Activated CD8-positive, alpha-beta memory T cell treated with anti-CD3 and anti-CD28 coated beads, Interleukin-2, amount 50 U/mL, for 1 hour (primary cell): ENCODE data around the gene TLE3.
"Not testable (repeated sequence)": the region's sequence is repeated elsewhere in the genome, so short reads cannot be mapped to it uniquely, and the experiment has no call there.

ENCODE experiments used
- DNase-seq: peaks from one replicate; pipeline ENCODE4 v3.0.0-alpha.2; 2020; ENCODE audit errors: extremely low read depth

TLE3 gene

DNA sequence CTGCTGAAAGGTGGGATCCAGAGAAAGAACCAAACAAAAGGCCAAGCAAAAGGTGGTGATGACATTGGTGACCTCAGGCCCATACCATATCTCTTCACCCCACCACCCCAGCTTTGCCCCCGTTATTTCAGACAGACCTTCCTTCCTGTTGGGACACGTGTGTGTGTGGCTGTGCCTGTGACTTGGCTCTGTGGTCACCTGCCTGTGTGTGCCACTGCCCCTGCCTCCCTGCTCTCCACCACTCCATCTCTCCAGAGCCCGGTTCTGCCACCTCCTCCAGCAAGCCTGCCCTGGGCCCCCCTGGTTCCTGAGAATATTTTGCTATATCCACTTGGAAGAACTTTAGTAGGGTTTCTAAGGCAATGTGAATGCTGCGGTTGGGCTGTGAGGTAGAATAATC lies 28.6 kb upstream of the TLE3 start:
- no peak for DNase-seq

- DNase-seq, result no peak
Measured at GRCh38 chr15:70125605-70126004, 27.9 kb upstream of the TLE3 start.

DNA sequence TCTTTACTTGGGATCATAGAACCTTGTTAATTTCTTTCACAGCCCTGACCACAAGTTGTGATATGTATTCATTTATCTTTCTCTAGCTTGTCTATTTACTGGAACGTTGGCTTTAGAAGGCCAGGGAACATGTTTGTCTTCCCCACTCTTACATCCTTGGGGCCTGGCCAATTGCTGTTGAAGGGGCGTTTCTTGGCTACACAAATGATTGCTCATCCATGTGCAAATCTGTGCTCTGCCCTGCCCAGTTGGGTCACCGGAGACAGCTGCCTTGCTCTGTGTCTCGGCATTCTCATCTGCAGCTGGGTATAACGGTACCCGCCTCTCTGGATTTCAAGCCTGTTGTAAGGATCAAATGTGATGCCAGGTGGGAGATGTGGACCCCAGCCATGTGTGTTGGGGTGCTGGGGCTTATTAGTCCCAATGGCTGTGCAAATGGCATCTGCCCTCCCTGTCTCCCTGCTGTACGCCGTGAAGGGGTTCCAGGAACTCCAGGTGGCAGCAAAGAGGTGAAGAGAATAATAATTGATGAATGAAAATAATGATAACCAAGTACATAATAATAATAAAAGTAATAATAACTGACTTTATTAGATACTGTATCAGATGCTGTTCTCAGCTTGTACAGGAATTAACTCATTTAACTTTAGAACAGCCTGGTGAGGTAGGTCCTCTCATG lies 24.0 kb upstream of the TLE3 start:
- DNase-seq, result no peak

DNA sequence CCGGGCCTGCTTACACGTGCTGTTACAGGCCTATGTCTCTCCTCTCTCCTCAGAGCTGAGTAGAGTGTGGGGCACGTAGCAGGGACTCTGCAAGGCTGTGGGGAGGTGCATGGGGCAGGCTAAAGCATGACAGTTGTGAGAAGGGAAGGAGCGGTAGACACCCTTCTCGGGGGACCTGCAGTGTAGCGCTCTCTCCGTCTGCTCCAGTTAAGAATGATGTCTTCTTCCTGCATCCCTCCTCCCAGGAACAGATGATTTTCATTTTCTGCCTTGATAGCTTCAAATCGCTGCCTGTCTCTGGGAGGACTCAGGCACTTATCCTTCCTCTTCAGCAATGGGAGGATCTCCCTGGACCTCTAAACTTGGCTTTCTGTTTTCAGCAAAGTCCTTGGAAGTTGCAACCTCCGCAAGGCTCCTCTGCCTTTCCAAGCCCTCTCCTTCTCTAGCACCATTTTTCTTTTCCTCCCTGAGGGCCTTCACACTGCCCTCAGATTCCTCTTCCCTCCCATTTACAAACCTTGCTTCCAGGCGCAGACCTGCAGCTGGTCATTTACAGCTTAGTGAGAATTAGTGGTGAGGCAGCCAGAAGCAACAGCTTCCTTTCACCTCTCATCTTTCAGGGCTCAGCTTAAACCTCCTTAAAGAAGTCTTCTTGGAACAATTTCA lies 23.4 kb upstream of the TLE3 start:
- no peak for DNase-seq

- no peak for DNase-seq
Measured at GRCh38 chr15:70119911-70120508, 22.3 kb upstream of the TLE3 start.

DNA sequence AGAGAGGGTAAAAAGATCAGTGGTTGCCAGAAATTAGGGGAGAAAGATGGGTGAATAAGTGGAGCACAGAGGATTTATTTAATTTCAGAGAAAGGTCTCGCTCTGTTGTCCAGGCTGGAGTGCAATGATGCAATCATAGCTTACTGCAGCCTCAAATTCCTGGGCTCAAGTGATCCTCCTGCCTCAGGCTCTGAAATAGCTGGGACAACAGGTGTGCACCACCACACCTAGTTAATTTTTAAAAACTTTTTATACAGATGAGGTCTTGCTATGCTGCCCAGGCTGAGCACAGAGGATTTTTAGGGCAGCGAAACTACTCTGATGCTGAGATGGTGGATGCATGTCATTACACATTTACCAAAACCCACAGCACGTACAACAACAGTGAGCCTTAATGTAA lies 20.9 kb upstream of the TLE3 start:
- DNase-seq, result no peak

DNA sequence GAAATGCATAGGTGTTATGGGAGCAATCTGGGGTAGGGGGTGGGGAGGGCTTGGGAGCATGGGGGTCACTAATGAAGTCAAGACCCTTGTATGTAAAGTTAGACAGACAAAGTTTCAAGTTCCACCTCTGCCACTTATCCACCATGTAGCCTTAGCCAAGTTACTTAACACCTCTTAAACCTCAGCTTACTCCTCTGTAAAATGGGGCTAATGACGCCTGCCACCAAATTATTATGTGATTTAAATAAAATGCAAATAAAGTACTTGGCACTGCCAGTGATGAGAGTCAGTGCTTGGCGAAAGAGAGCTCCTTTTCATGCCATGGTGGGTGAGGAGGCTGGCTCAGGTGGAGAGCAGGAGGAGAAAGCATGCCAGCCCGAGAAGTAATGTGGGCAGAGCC lies 18.6 kb upstream of the TLE3 start:
- DNase-seq, result no peak

DNA sequence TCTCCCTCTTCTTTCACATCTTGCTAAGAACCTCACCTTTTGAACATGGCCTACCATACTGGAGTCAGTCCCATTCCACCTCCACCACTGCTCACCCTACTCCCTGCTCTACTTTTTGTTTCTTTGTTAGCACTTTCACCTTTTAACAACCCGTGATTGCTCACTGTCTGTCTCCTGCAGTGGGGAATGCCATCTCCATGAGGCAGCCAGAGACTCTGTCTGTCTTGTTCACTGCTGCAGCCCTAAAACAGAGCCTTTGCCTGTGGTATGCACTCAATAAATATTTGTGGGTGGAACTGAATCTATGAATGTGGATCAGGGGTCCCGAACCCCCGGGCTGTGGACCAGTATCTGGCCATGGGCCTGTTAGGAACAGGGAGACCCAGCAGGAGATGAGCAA lies 16.5 kb upstream of the TLE3 start:
- no peak for DNase-seq

DNA sequence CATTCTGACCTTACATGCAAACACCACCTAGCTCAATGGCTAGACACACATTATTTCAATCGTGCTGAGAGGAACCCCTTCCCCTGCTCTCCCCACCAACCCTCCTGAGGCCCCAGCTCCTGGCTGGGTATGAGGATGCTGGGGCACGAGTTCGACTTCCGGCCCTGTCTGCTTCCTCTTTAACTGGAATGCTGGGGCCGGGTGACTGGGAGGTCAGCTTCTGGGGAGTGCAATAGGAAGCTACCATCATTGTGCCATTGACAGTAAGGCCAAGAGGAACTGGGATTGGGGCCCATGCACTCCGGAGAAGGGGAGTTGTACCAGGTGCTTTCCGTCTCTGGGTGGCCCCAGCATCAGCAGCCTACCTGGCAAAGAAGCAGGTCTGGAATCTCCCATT lies 15.6 kb upstream of the TLE3 start:
- no peak for DNase-seq

GRCh38 chr15:70112572-70113303 lies 15.0 kb upstream of the TLE3 start:
- DNase-seq, result not testable (repeated sequence)

GRCh38 chr15:70112074-70112395 lies 14.3 kb upstream of the TLE3 start:
- DNase-seq, result no peak

DNA sequence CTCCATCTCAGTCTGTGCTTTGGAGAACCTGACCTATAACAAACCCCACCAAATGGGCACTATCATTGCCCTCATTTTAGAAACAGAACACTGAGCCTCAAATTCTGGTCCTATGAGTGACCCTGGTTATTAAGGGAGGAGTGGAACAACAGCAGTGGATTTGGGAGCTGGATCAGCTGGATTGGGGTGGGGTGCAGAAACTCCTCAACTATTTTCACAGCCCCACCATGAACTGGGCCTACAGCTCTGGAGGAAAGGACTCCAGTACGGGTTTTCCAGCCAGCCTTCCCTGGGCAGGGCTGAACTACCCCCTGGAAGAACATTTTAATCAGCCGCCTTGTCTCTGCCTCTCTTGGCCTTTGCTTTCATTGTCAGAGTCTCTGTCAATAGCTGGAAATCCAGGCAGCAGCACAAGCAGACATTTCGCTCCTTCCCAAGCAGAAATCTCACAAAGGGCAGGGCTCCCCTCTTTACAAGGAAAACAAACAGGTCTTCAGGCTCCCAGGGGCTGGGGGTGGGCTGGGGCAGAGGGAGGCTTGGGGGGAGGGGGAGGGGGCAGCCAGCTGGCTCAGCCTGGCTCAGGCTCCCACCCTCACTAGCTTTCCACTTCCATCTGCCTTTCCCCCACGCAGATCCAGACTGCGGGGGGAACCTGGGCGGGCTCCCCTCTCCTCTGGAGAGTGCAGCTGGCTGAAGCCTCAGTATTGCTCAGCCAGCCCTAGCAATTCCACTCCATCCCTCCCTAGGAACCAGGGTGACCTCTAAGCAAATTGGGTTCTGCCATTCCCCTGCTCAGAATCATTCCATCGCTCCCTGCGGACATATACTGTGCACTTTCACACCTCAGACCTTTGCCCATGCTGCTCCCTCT lies 13.7 kb upstream of the TLE3 start:
- DNase-seq, result no peak

GRCh38 chr15:70109978-70110377 lies 12.3 kb upstream of the TLE3 start:
- DNase-seq, result no peak

DNA sequence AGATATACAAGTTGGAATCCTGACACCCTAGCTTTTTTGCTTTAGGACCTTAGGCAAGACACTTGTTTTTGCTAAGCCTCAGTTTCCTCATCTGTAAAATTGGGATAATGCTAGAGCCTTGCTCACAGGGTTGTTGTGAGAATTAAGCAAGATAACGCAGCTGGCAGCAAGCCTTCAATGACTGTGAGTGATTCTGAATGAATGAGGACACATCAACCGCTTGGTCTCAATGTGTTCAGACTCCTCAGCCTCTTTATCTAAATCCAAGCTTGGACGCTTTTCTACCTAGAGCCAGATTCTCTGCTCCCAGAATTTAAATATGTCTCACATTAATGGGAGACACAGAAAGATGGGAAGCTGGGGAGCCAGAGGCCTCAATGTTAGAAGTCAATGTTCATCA lies 11.8 kb upstream of the TLE3 start:
- DNase-seq, result no peak

GRCh38 chr15:70103880-70104626 lies 6.3 kb upstream of the TLE3 start:
- DNase-seq, result no peak

DNA sequence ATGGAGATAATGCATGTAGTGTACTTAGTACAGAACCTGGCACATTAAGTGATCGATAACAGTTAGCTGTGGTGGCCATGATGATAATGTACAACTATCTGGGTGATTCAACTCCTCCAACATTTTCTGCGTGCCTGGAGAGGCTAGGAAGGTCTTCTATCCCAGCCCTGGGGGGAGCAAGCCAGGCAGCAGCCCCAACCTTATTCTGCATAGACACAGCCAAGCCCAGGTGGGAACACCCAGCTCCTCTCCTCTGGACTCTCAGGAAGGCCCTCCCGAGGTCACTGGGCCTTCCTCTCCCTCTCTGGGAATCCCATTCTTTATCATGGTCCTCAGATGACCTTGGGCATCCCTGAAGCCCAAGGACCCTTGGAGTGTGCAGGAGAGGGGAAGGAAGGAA lies 5.1 kb upstream of the TLE3 start:
- no peak for DNase-seq

GRCh38 chr15:70101459-70102113 lies 3.9 kb upstream of the TLE3 start:
- no peak for DNase-seq

- DNase-seq, result no peak
Measured at GRCh38 chr15:70100474-70101341, 3.0 kb upstream of the TLE3 start.

GRCh38 chr15:70099967-70100473 lies 2.3 kb upstream of the TLE3 start:
- no peak for DNase-seq
